Erythroblast (primary cell): ENCODE data around the gene NFX1.

Experiments used
- GATA1 ChIP-seq: IDR thresholded peaks from 2 replicates; pipeline ENCODE4 v1.6.1; 2011; ENCODE audit warnings: low read depth, mild to moderate bottlenecking, control low read depth, low read length, moderate library complexity
- POLR2A ChIP-seq: IDR thresholded peaks from 2 replicates; pipeline ENCODE4 v1.6.1; 2011; ENCODE audit warnings: mild to moderate bottlenecking, low read length

DNA sequence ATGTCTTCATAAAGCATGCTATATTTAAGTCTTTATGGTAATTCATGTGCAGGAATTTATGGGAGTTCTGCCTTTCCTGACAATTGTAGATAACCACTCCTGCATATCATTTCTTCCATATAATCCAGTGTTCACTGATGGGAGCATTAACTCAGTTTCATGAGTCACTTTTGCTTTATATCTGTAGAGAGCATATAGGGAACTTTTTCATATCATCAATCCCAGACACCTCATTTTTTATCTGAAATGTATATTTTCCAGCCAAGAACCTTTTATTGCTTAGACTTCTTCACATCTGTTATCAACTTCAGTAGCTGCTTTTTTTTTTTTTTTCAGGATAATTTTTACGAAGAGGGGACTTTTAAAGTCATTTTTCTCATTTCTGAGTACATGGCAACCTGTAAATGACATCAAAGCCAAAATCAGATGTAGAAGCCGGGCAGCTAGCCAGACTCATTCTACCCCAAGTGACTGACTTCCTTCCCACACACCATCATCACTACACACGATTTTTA, 41.1 kb downstream of the NFX1 start:
- TF ChIP-seq POLR2A (peak; percentile 39), GATA1 (no peak)
